NCI-H748 (cell line): ENCODE measurements around the gene ATM.
"Not testable (repeated sequence)": the region's sequence is repeated elsewhere in the genome, so short reads cannot be mapped to it uniquely, and the experiment has no call there.

Experiments
- DNase-seq: peaks from one replicate; lab custom pipeline; 2025; ENCODE audit not compliant: unreplicated experiment; lab: John Stamatoyannopoulos, UW

The ATM gene

GRCh38 chr11:108269583-108269982 is 46.7 kb downstream of the ATM start:
- DNase-seq: no peak

- DNase-seq: not testable (repeated sequence)
Observed at GRCh38 chr11:108276985-108277616, 54.2 kb downstream of the ATM start.

GRCh38 chr11:108278546-108278945 is 55.7 kb downstream of the ATM start:
- no peak for DNase-seq

- no peak for DNase-seq
Observed at GRCh38 chr11:108278954-108279353, 56.1 kb downstream of the ATM start.

- DNase-seq: no peak
Observed at GRCh38 chr11:108286370-108286769, 63.5 kb downstream of the ATM start.

- no peak for DNase-seq
Observed at GRCh38 chr11:108286956-108287355, 64.1 kb downstream of the ATM start.

- DNase-seq: not testable (repeated sequence)
Observed at GRCh38 chr11:108289066-108289465, 66.2 kb downstream of the ATM start.

GRCh38 chr11:108289699-108290098 is 66.8 kb downstream of the ATM start:
- no peak for DNase-seq

- DNase-seq: no peak
Observed at GRCh38 chr11:108293229-108293628, 70.4 kb downstream of the ATM start.

- DNase-seq: no peak
Observed at GRCh38 chr11:108302121-108302785, 79.4 kb downstream of the ATM start.

- no peak for DNase-seq
Observed at GRCh38 chr11:108307751-108308150, 84.9 kb downstream of the ATM start.

- DNase-seq: no peak
Observed at GRCh38 chr11:108313444-108313843, 90.6 kb downstream of the ATM start.

GRCh38 chr11:108316061-108316460 is 93.2 kb downstream of the ATM start:
- no peak for DNase-seq

GRCh38 chr11:108319541-108320145 is 96.8 kb downstream of the ATM start:
- DNase-seq: no peak

- DNase-seq: no peak
Observed at GRCh38 chr11:108322666-108323065, 99.8 kb downstream of the ATM start.

- DNase-seq: no peak
Observed at GRCh38 chr11:108324587-108324986, 101.7 kb downstream of the ATM start.

- DNase-seq: no peak
Observed at GRCh38 chr11:108333403-108333899, 110.6 kb downstream of the ATM start.

GRCh38 chr11:108338750-108339149 is 115.9 kb downstream of the ATM start:
- DNase-seq: no peak

- DNase-seq: no peak
Observed at GRCh38 chr11:108340973-108341372, 118.1 kb downstream of the ATM start.

GRCh38 chr11:108341654-108342053 is 118.8 kb downstream of the ATM start:
- DNase-seq: no peak

GRCh38 chr11:108343714-108344113 is 120.8 kb downstream of the ATM start:
- DNase-seq: no peak

- DNase-seq: no peak
Observed at GRCh38 chr11:108345767-108346166, 122.9 kb downstream of the ATM start.
